T-helper 2 cell (primary cell): Measurements from ENCODE around the gene ZNF595.
A peak's percentile ranks its signal among the peaks of the same experiment; 100 is the strongest.
"Not testable (repeated sequence)": the region's sequence is repeated elsewhere in the genome, so short reads cannot be mapped to it uniquely, and the experiment has no call there.

Source experiments
- DNase-seq, 5 experiments: peaks; one replicate each; pipeline versions ENCODE4 v3.0.0 to v3.0.0-alpha.2; 2012 to 2022

The ZNF595 gene

GRCh38 chr4:86559-87324 is 33.6 kb downstream of the ZNF595 start:
- DNase-seq, result not testable (repeated sequence)

- DNase-seq, result no peak
Measured at GRCh38 chr4:98386-98785, 45.3 kb downstream of the ZNF595 start.

GRCh38 chr4:99863-100262 is 46.7 kb downstream of the ZNF595 start:
- DNase-seq, result no peak

- no peak for DNase-seq
Measured at GRCh38 chr4:107083-107443, 53.9 kb downstream of the ZNF595 start.

GRCh38 chr4:107444-108429 is 54.6 kb downstream of the ZNF595 start:
- DNase-seq, result no peak

GRCh38 chr4:112771-113170 is 59.6 kb downstream of the ZNF595 start:
- DNase-seq, result no peak

- DNase-seq, result no peak
Measured at GRCh38 chr4:113732-114131, 60.6 kb downstream of the ZNF595 start.

GRCh38 chr4:114149-114548 is 61.0 kb downstream of the ZNF595 start:
- DNase-seq, result no peak

GRCh38 chr4:116499-116898 is 63.4 kb downstream of the ZNF595 start:
- no peak for DNase-seq

GRCh38 chr4:120616-121015 is 67.5 kb downstream of the ZNF595 start:
- no peak for DNase-seq

- peak in 2 of 5 experiments; percentile 59 to 73 for DNase-seq
Measured at GRCh38 chr4:121408-122084, 68.4 kb downstream of the ZNF595 start.

- DNase-seq, result not testable (repeated sequence)
Measured at GRCh38 chr4:123922-124274, 70.8 kb downstream of the ZNF595 start.

GRCh38 chr4:124275-125081 is 71.4 kb downstream of the ZNF595 start, which contains the start of gene ZNF718:
ZNF718 (plus strand) TSS chr4:124501; CDS start chr4:124671, 170 bp downstream.
- DNase-seq, result peak; percentile 64 to 97 (median 85)

GRCh38 chr4:125091-125771 is 72.1 kb downstream of the ZNF595 start:
- peak in 2 of 5 experiments; percentile 14 to 31 for DNase-seq

- no peak for DNase-seq
Measured at GRCh38 chr4:125833-126232, 72.7 kb downstream of the ZNF595 start.

GRCh38 chr4:132483-132882 is 79.4 kb downstream of the ZNF595 start:
- no peak for DNase-seq
